Testis (tissue), 3 donors: ENCODE measurements around the gene POGZ. TPM values are rescaled to one million over a fixed set of nuclear protein-coding genes. Genes with fewer than 3 reads are reported as not detected.

Source experiments
- DNase-seq: peaks from one replicate; pipeline ENCODE4 v3.0.0-alpha.2; 2019
- H3K27ac ChIP-seq, 2 donors: fragments of 200-600 bp; sonication (generic); one replicate each; pipeline ENCODE4 v1.5.1; 2019
- H3K27me3 ChIP-seq: fragments of 200-600 bp; sonication (generic); one replicate; pipeline ENCODE4 v1.5.1; 2019
- H3K36me3 ChIP-seq: fragments of 200-600 bp; sonication (generic); one replicate; pipeline ENCODE4 v1.5.1; 2017; ENCODE audit warnings: low read depth; ENCODE audit errors: missing control alignments
- H3K4me1 ChIP-seq: fragments of 200-600 bp; sonication (generic); one replicate; pipeline ENCODE4 v1.5.1; 2019
- H3K4me3 ChIP-seq, 2 donors: fragments of 200-600 bp; sonication (generic); one replicate each; pipeline ENCODE4 v1.5.1; 2017 to 2019
- H3K9me3 ChIP-seq: fragments of 200-600 bp; sonication (generic); one replicate; pipeline ENCODE4 v1.5.1; 2017
- CTCF ChIP-seq, 3 experiments: fragments of 450-650 bp in 2 of 3; fragments of 200-600 bp in 1 of 3; sonication (generic) in 1 of 3; IDR thresholded peaks; one replicate each; pipeline ENCODE4 v1.5.1; 2016 to 2019; ENCODE audit warnings: antibody characterized with exemption in 3 of 3, mild to moderate bottlenecking in 2 of 3, moderate library complexity in 1 of 3
- POLR2A ChIP-seq: fragments of 450-650 bp; IDR thresholded peaks from one replicate; pipeline ENCODE4 v1.6.1; 2017; ENCODE audit warnings: antibody characterized with exemption, mild to moderate bottlenecking, moderate library complexity
- WGBS, 2 donors: methylation state at CpG; one replicate each; pipeline ENCODE4 v1.1.5; 2018; 5-methylcytosine and 5-hydroxymethylcytosine counted together
- intact Hi-C: fragments of 100-400 bp; cut with DNase I; formaldehyde crosslinking; loops from one replicate; pipeline ENCODE4 v1.15.1; 2023; ENCODE audit warnings: low total_unique reads
- polyA plus RNA-seq: library from polyadenylated mRNA; stranded (reverse); fragments of 350-450 nt; fragmentation: Illumina TruSeq; extraction: RNeasy Lipid Tissue Mini Kit (QIAGEN cat#74804); gene quantifications from one replicate; pipeline ENCODE4 v1.2.3, GENCODE V29; 2014; ENCODE audit warnings: low read depth, low replicate concordance; ENCODE audit not compliant: insufficient read depth
- total RNA-seq, 2 donors: library from RNA; depleted of rRNA; stranded (reverse); fragments of >200 nt; gene quantifications; one replicate each; pipeline ENCODE4 v1.2.3, GENCODE V29; 2016

POGZ gene
- total and polyA plus RNA-seq, 3 donors from 2014 or later: 84.3 to 137 (median 131) TPM

GRCh38 chr1:151418081-151418480, 41.2 kb downstream of the POGZ start:
- TF ChIP-seq POLR2A (no peak), CTCF (IDR thresholded peaks at IDR 0.05) (no peak)
- Histone ChIP-seq H3K4me1 (no peaks in the 10 kb centered on the region), H3K27me3 (no peaks in the 10 kb centered on the region), H3K36me3 (no peaks in the 10 kb centered on the region), H3K27ac (no peak overlapping the region), H3K9me3 (no peaks in the 10 kb centered on the region), H3K4me3 (no peak overlapping the region)
- intact Hi-C loops: no loop called here
- WGBS, 2 donors: 94 to 97% methylated on average over 3 of the region's 3 CpGs
- no peak for DNase-seq

GRCh38 chr1:151416231-151416630, 43.1 kb downstream of the POGZ start:
- no peak for DNase-seq

GRCh38 chr1:151411884-151412283, 47.4 kb downstream of the POGZ start:
- H3K27ac ChIP-seq: no peak overlapping the region
- DNase-seq: no peak
- no peaks in the 10 kb centered on the region for H3K9me3 ChIP-seq
- no peak overlapping the region for H3K4me3 ChIP-seq
- H3K36me3 ChIP-seq: no peaks in the 10 kb centered on the region
- TF ChIP-seq POLR2A: no peak
- no peak for TF ChIP-seq CTCF (IDR thresholded peaks at IDR 0.05)
- H3K4me1 ChIP-seq: no peaks in the 10 kb centered on the region
- intact Hi-C loops: no loop called here
- H3K27me3 ChIP-seq: no peaks in the 10 kb centered on the region
- 80 to 84% methylated on average over 2 of the region's 2 CpGs for WGBS, 2 donors

More at GRCh38 chr1:151416231-151416630, 43.1 kb downstream of the POGZ start:
- Histone ChIP-seq H3K27ac (no peak overlapping the region), H3K36me3 (no peaks in the 10 kb centered on the region), H3K4me3 (no peak overlapping the region), H3K9me3 (no peaks in the 10 kb centered on the region), H3K4me1 (no peaks in the 10 kb centered on the region), H3K27me3 (no peaks in the 10 kb centered on the region)
- intact Hi-C loops: no loop called here
- 97 to 99% methylated on average over 4 of the region's 4 CpGs for WGBS, 2 donors
- TF ChIP-seq CTCF (IDR thresholded peaks at IDR 0.05) (no peak), POLR2A (no peak)

GRCh38 chr1:151408891-151409290, 50.4 kb downstream of the POGZ start:
- Histone ChIP-seq H3K4me1 (no peaks in the 10 kb centered on the region), H3K4me3 (no peak overlapping the region), H3K9me3 (no peaks in the 10 kb centered on the region), H3K36me3 (no peaks in the 10 kb centered on the region), H3K27me3 (no peaks in the 10 kb centered on the region), H3K27ac (no peak overlapping the region)
- intact Hi-C loops: no loop called here
- TF ChIP-seq CTCF (IDR thresholded peaks at IDR 0.05): no peak
- TF ChIP-seq POLR2A: no peak
- DNase-seq: no peak

- DNase-seq: no peak
- TF ChIP-seq CTCF (IDR thresholded peaks at IDR 0.05) (no peak), POLR2A (no peak)
- Histone ChIP-seq H3K27ac (no peak overlapping the region), H3K9me3 (no peaks in the 10 kb centered on the region), H3K4me1 (no peaks in the 10 kb centered on the region), H3K27me3 (no peaks in the 10 kb centered on the region), H3K36me3 (no peaks in the 10 kb centered on the region), H3K4me3 (no peak overlapping the region)
- intact Hi-C loops: no loop called here
- 89 to 95% methylated on average over 3 of the region's 3 CpGs for WGBS, 2 donors
Measured at GRCh38 chr1:151407304-151407703, 52.0 kb downstream of the POGZ start.
